Dendritic cell treated with granulocyte-macrophage colony-stimulating factor and Interleukin-4, amounts not matched to agents 40 ng/mL and 50 ng/mL, for 4 days (primary cell): Measurements from ENCODE around the gene ZNF593.

ENCODE experiments used
- H3K27ac Mint-ChIP-seq: one replicate; pipeline ENCODE4 v1.8.0; 2022; ENCODE audit warnings: mild to moderate bottlenecking, mixed read lengths
- H3K27me3 Mint-ChIP-seq: one replicate; pipeline ENCODE4 v1.8.0; 2022; ENCODE audit warnings: mild to moderate bottlenecking, mixed read lengths
- H3K36me3 Mint-ChIP-seq: one replicate; pipeline ENCODE4 v1.8.0; 2022; ENCODE audit warnings: low read depth, mixed read lengths
- H3K4me1 Mint-ChIP-seq: one replicate; pipeline ENCODE4 v1.8.0; 2022; ENCODE audit warnings: low read depth, mixed read lengths
- H3K4me3 Mint-ChIP-seq: one replicate; pipeline ENCODE4 v1.8.0; 2022; ENCODE audit warnings: mild to moderate bottlenecking, moderate library complexity, mixed read lengths
- H3K9me3 Mint-ChIP-seq: one replicate; pipeline ENCODE4 v1.8.0; 2022; ENCODE audit warnings: mixed read lengths
- intact Hi-C: fragments of 100-400 bp; cut with micrococcal nuclease; formaldehyde crosslinking; loops from one replicate; pipeline ENCODE4 v1.15.0; 2022

Gene ZNF593

DNA sequence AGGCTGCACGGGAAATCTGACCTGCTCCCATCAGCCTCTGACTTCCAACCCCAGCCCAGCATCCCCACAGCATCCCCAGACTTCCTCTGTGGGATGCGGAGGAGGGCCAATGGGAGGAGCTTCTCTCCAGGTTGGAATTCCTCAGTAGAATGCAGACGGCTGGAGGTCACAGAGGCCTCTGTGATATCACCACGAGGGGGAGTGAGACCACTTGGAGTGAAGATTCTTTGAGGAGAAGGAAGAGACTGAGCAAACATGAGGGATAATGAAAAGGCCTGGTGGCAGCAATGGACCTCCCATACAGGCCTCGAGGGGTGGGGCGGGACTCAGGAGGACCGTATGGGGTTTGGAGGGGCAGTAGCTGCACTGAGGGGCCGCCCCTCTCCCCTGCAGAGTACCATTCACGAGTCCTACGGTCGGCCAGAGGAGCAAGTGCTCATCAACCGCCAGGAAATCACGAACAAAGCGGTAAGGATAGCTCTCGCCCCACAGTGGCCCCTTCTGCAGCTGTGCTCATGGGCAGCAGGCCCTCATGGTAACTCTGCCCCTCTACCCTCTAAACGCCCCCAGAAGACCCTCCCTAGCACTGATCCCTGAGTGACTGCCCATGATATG, 20.8 kb downstream of the ZNF593 start, which contains the start of gene CATSPER4:
CATSPER4 (plus strand) TSS at position 230 of the 615 bp plus-strand sequence; CDS start at position 256, 26 bp downstream.
- Mint-ChIP-seq H3K4me3 (no peak within 1 kb of the TSS), H3K27ac (peak within 1 kb of the TSS; percentile 50), H3K9me3 (no peaks in the 10 kb centered on the region), H3K36me3 (no peaks in the 10 kb centered on the region), H3K27me3 (peaks cover 9% of the 10 kb centered on the region), H3K4me1 (no peaks in the 10 kb centered on the region)
- intact Hi-C loops, result no loop called here

DNA sequence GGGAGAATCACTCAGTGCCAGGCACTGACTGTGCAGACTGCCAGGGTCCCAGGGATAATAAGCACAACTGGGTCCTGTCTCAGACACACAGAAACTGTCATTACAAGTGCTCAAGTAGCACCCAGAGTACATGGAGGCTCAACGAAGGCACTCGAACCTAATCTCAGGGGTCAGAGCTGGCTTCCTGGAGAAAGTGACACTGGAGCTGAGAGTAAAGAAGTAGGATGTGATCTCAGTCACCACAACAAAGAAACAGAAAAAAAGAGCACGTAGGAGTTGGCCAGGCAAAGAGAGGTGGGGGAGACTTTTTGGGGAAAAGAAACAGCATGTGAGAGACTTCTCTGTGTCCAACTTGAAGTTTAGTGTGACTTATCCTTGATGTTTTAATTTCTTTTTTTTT, 22.0 kb downstream of the ZNF593 start:
- Mint-ChIP-seq H3K9me3 (no peaks in the 10 kb centered on the region), H3K27me3 (peaks cover 10% of the 10 kb centered on the region), H3K4me3 (no peak overlapping the region), H3K27ac (no peak overlapping the region), H3K4me1 (no peaks in the 10 kb centered on the region), H3K36me3 (no peaks in the 10 kb centered on the region)
- intact Hi-C loops, result no loop called here

- H3K36me3 Mint-ChIP-seq, result no peaks in the 10 kb centered on the region
- no peak overlapping the region for H3K4me3 Mint-ChIP-seq
- H3K9me3 Mint-ChIP-seq, result no peaks in the 10 kb centered on the region
- H3K27me3 Mint-ChIP-seq, result peaks cover 17% of the 10 kb centered on the region
- H3K4me1 Mint-ChIP-seq, result peaks cover 3% of the 10 kb centered on the region
- intact Hi-C loops, result no loop called here
- no peak overlapping the region for H3K27ac Mint-ChIP-seq
These were observed 26.1 kb downstream of the ZNF593 start for GRCh38 chr1:26195805-26196204.

DNA sequence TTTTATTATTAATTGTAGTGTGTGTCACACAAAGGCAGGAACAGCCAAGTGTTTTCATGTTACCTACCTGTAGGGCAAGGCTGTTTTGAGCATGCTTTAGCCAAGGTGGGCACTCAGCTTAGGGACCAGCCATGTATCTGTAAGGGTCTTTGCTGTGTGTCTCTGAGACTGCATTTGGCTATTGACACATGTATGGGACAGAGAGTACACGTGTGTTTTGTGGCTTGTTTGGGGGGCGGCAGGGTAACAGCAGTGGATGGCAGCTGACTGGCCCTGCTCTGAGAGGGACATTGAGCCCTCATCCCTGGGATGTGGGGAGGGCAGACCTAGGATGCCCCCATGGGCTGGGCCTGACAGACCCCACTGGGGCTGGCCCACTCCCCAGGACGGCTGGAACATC, 27.6 kb downstream of the ZNF593 start:
- no peak overlapping the region for H3K27ac Mint-ChIP-seq
- peaks cover 18% of the 10 kb centered on the region for H3K4me1 Mint-ChIP-seq
- H3K36me3 Mint-ChIP-seq, result no peaks in the 10 kb centered on the region
- intact Hi-C loops, result no loop called here
- peaks cover 19% of the 10 kb centered on the region for H3K27me3 Mint-ChIP-seq
- no peak overlapping the region for H3K4me3 Mint-ChIP-seq
- no peaks in the 10 kb centered on the region for H3K9me3 Mint-ChIP-seq

DNA sequence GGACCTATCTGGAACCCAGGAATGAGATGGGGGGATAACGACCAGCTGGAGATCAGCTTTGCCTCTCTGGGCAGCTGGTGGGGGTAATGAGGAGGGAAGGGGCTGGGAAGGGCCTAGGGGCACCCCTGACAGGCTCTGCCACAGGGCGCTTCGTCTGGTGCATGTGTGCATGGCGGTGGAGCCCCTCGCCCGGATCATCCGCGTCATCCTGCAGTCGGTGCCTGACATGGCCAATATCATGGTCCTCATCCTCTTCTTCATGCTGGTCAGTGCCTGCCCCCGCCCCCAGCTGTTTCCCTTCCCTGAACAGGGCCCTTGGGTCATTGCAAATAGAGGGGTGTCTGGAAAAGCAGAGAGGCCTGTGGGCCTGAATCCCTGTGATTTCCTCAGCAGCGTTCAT, 28.1 kb downstream of the ZNF593 start:
- H3K27ac Mint-ChIP-seq, result no peak overlapping the region
- no peak overlapping the region for H3K4me3 Mint-ChIP-seq
- H3K9me3 Mint-ChIP-seq, result no peaks in the 10 kb centered on the region
- intact Hi-C loops, result no loop called here
- H3K27me3 Mint-ChIP-seq, result peaks cover 22% of the 10 kb centered on the region
- H3K4me1 Mint-ChIP-seq, result peaks cover 19% of the 10 kb centered on the region
- H3K36me3 Mint-ChIP-seq, result no peaks in the 10 kb centered on the region

DNA sequence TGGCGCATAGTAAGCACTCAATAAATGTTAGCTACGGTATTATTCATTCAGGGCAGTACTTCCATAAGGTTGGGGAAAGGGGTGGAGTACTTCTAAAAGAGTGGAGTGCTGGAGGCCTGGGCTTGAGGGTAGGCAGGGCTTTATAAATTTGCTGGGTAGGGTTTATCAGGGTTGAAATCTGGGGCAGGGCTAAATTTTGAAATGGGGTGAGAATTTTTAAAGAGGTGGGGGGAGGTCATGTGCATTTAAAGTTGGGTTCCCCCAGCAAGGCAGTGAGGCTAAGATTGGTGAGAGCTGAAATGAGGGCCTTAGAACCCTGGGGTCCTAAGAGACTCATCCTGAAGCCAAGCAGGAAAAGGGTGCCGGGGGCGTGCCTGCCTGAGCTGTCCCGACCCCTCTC, 30.7 kb downstream of the ZNF593 start:
- intact Hi-C loops, result no loop called here
- no peak overlapping the region for H3K4me3 Mint-ChIP-seq
- peaks cover 24% of the 10 kb centered on the region for H3K4me1 Mint-ChIP-seq
- H3K27me3 Mint-ChIP-seq, result peaks cover 21% of the 10 kb centered on the region
- H3K27ac Mint-ChIP-seq, result no peak overlapping the region
- no peaks in the 10 kb centered on the region for H3K36me3 Mint-ChIP-seq
- H3K9me3 Mint-ChIP-seq, result no peaks in the 10 kb centered on the region

- Mint-ChIP-seq H3K4me3 (no peak overlapping the region), H3K4me1 (peaks cover 24% of the 10 kb centered on the region), H3K27me3 (peaks cover 18% of the 10 kb centered on the region), H3K27ac (no peak overlapping the region), H3K9me3 (no peaks in the 10 kb centered on the region), H3K36me3 (no peaks in the 10 kb centered on the region)
- intact Hi-C loops, result no loop called here
These were observed 34.1 kb downstream of the ZNF593 start for GRCh38 chr1:26203642-26204318.

DNA sequence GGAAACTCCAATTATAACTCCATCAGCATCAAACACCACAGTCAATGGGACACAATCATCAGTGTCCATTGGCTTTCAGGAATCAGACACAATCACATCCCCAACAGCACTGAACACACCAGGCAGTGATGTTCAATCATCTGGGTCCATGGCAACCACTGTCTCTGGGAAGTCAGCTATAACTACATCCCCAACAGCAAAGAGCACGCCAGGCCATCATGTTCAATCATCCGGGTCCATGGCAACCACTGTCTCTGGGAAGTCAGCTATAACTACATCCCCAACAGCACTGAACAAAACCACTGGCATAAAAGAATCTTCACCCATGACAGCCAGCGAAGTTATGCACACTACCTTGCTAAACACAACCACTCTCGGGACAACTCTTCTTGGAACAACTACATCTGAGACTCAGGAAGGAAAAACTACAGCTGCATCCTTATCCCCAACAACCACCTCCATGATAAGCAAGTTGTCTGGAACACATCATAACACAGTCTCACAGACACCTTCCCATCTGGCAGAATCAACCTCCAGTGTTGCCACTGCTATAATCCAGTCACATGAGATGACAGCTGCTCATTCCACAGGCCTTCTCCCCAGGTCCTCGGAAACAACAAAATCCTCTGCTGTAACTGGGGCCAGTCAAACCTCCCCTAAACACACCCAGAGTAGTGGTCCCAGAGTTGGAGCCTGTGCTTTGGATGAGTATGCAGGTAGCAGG, 40.6 kb downstream of the ZNF593 start:
- H3K36me3 Mint-ChIP-seq, result no peaks in the 10 kb centered on the region

DNA sequence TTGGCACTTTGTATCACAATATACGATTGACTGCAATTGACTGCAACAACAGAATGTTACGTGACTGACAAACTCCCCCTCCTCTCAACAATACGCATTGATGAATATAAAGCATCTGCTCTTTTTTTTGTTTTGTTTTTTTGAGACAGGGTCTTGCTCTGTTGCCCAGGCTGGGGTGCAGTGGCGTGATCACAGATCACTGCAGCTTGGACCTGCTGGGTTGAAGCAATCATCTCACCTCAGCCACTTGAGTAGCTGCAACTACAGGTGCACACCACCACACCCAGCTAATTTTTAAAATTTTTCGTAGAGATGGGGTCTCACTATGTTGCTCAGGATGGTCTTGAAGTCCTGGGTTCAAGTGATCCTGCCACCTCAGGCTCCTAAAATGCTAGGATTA, 43.0 kb downstream of the ZNF593 start:
- Mint-ChIP-seq H3K27me3 (peaks cover 5% of the 10 kb centered on the region), H3K9me3 (no peaks in the 10 kb centered on the region), H3K4me1 (no peaks in the 10 kb centered on the region), H3K4me3 (no peak overlapping the region), H3K27ac (no peak overlapping the region), H3K36me3 (no peaks in the 10 kb centered on the region)
- intact Hi-C loops, result no loop called here

More for the DNA sequence above, 40.6 kb downstream of the ZNF593 start:
- Mint-ChIP-seq H3K9me3 (no peaks in the 10 kb centered on the region), H3K4me1 (no peaks in the 10 kb centered on the region), H3K4me3 (no peak overlapping the region), H3K27me3 (peaks cover 7% of the 10 kb centered on the region), H3K27ac (no peak overlapping the region)
- intact Hi-C loops, result no loop called here

- no peaks in the 10 kb centered on the region for H3K36me3 Mint-ChIP-seq
- H3K27ac Mint-ChIP-seq, result no peak overlapping the region
- intact Hi-C loops, result no loop called here
- no peaks in the 10 kb centered on the region for H3K9me3 Mint-ChIP-seq
- peaks cover 6% of the 10 kb centered on the region for H3K27me3 Mint-ChIP-seq
- H3K4me1 Mint-ChIP-seq, result no peaks in the 10 kb centered on the region
- no peak overlapping the region for H3K4me3 Mint-ChIP-seq
These were observed 43.7 kb downstream of the ZNF593 start for GRCh38 chr1:26213335-26213905.

DNA sequence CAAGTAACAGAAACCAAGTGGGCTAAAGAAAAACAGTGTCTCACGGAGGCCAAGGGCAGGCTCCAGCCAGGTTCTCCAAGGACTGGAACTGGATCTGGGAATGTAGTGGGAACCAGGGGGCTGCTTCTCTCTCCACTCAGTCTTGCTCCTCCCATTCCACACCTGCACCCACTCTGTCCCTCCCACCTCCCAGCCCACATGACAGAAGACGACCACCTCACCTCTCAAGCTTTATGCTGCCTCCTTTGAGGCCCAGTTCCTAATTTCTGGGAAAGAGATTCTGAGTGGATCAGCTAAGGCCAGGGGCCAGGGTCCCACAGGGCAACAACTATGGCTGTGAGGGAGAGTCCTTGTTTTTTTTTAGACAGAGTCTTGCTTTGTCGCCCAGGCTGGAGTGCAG, 45.5 kb downstream of the ZNF593 start:
- Mint-ChIP-seq H3K27me3 (peaks cover 5% of the 10 kb centered on the region), H3K27ac (no peak overlapping the region), H3K36me3 (no peaks in the 10 kb centered on the region), H3K4me1 (peaks cover 11% of the 10 kb centered on the region), H3K9me3 (no peaks in the 10 kb centered on the region), H3K4me3 (no peak overlapping the region)
- intact Hi-C loops, result no loop called here

GRCh38 chr1:26218906-26219494, 49.3 kb downstream of the ZNF593 start:
- peaks cover 11% of the 10 kb centered on the region for H3K4me1 Mint-ChIP-seq
- no peak overlapping the region for H3K4me3 Mint-ChIP-seq
- intact Hi-C loops, result no loop called here
- H3K27me3 Mint-ChIP-seq, result peaks cover 23% of the 10 kb centered on the region
- H3K27ac Mint-ChIP-seq, result no peak overlapping the region
- H3K9me3 Mint-ChIP-seq, result no peaks in the 10 kb centered on the region
- no peaks in the 10 kb centered on the region for H3K36me3 Mint-ChIP-seq
